ENCODE measurements around the gene PMAIP1.
"Not testable (repeated sequence)": the region's sequence is repeated elsewhere in the genome, so short reads cannot be mapped to it uniquely, and the experiment has no call there.

Gene PMAIP1

DNA sequence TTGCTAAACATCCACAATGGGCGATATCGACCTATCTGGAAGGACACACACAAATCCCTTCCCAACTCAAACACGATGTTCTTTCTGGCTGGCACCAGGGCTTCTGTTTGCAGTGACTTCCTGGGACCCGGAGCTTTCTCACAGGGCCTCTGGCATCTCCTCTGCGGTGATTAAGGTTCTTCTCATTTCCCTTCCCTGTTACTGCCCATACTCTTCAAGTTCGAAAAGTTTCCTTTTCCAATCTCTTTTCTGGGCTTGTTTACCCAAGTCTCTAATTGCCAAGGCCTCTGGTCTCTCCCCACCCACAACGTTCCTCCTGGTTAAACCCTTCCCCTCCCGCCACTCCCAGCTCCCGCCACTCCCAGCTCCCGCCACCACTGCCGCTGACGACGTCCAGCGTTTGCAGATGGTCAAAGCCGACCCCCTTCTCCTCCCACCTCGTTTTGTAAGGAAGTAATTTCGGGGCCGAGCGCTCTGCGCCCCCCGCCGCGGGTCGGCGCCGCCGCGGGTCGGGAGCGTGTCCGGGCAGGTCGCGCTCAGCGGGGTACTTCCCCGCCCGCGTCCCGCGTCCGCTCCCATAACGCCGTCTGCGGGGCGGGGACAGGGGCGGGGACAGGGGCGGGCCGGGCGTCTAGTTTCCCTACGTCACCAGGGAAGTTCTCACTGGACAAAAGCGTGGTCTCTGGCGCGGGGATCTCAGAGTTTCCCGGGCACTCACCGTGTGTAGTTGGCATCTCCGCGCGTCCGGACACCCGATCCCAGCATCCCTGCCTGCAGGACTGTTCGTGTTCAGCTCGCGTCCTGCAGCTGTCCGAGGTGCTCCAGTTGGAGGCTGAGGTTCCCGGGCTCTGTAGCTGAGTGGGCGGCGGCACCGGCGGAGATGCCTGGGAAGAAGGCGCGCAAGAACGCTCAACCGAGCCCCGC is at the start of gene PMAIP1:
PMAIP1 (plus strand) TSS at position 699 of the 924 bp plus-strand sequence; CDS start at position 881, 182 bp downstream.
- DNase-seq: peak; percentile 80

DNA sequence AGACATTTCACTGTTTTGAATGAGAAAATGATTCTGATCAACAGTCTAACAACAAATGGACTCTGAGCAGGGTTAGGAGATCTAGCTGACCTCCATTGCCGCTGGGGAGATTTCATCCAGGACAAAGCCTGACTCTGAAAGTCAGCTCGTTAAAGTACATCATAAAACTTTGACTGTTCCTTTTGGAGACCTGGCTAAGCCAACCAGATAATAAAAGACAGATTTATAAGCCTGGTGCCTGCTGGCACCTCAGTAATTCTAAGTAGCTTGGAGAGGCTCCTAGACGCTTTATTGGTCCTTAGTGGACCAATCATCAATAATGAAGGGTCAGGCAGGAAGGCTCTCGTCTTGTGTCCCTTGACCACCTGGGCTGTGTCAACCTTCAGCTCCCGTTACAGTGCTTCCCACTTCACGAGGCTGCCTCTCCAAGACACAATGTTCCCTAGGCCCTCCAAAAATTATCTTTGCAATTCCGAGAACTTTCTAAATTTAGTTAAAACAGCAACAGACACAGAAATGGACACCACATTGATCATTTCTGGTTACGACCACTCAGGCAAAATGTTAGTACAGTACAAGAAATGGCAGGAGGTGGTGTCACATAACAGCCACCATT is 47.9 kb upstream of the PMAIP1 start:
- no peak for DNase-seq

- DNase-seq: no peak
Measured at GRCh38 chr18:59852548-59852947, 47.2 kb upstream of the PMAIP1 start.

- no peak for DNase-seq
Measured at GRCh38 chr18:59853380-59853779, 46.4 kb upstream of the PMAIP1 start.

GRCh38 chr18:59853988-59854387 is 45.8 kb upstream of the PMAIP1 start:
- not testable (repeated sequence) for DNase-seq

DNA sequence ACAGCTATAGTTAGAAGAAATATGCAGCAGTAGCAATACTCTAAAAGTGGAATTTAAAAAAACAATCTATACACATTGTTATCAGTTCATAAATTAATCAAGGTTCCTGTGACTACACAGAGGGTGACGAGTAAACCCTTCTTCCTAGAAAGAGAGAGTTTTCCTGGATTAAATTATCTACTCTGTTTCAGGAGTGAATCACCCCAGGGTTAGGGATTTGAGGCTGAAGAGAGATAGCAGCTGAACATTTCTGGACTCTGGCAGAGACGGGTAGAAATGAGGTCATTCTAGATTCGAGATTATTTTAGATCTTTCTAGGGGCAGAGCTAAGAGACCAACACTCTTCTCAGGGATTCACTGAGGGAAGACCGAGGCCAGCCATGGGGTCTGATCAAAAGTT is 38.8 kb upstream of the PMAIP1 start:
- no peak for DNase-seq

DNA sequence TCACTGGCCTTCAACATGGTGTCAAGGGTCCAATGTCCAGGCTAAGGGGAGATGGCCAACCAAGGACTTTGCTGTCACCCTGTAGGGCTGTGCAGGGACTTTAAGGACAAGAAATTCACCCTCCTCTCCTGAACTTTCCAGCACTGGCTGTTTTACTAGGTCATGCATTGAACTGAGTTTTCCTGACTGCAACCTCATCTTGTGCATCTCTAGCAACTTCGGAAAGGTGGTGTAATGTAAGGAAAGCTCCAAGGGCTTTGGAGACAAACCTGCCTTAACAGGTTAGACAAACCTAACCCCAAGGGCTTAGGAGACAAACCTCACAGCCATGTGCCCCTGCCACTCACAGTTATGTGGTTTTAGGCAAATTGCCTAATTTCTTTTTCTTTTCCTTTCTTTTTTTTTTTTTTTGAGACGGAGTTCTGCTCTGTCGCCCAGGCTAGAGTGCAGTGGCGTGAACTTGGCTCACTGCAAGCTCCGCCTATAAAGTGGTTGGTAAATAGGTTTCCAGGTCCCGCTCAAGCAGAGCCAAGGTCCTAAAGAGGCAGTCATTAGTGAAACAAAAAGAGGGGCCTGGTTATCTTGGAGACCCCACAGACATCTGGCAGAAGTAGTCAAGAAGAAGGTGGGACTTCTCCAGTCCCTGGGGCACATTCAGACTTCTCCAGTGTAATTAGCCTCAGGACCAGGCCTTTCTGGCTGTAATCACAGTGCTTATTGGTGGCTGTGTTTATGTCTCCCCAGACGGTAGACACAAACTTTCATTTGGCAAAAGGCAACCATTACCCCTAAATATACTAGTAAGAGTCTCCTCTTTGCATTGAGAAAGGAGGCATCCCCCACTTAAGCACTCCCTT is 37.6 kb upstream of the PMAIP1 start:
- no peak for DNase-seq

- DNase-seq: no peak
Measured at GRCh38 chr18:59865241-59865986, 34.4 kb upstream of the PMAIP1 start.

GRCh38 chr18:59866551-59867269 is 33.1 kb upstream of the PMAIP1 start:
- no peak for DNase-seq

DNA sequence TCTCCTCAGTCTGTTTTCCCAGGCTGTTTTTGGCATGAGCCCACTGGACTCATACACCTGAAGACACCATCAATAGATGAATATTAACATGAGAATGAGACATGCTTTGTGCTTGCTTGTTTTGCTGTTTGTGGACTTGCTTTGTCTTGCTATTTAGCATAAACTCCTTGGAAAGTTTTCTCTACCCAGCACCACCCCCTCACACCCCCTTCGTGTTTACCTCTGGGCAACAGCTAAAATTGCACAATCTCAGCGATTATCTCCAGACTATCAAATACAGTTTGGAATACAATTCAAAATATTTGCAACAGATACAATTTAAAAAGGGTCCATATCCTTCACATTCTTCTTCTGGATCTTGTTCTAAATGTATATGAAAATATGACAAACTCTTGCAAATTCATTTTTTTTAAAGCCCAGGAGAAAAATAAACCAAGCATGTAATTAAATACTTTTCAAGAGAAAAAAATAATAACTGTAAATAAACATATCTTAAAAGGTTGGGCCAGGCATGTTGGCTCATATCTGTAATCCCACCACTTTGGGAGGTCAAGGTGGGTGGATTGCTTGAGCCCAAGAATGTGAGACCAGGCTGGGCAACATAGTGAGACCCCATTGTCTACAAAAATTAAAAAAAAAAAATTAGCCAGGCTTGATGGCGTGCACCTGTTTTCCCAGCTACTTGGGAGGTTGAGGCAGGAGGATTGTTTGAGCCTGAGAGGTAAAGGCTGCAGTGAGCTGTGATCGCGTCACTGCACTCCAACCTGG is 32.3 kb upstream of the PMAIP1 start:
- no peak for DNase-seq

DNA sequence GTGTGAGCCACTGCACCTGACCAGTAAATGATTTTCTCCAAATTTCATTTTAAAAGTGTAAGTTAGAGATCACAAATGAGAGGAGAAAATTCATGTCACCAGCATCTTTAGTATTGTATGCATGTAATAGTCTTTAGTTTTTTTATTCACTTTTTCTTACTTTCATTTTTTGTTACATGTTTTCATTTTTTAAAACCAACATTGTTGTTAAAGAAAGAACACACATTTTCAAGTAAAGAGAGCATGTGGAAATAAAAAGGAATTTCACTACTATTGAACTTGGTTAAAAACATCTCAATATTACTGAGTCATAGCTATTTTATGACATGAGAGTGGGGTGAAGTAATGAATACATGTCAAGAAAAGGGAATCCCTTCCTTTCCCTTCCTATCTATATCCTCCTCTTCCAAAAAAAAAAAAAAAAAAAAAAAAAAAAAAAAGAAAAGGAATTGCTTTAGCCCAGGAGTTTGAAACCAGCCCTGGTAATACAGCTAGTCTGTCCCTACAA is 29.1 kb upstream of the PMAIP1 start:
- no peak for DNase-seq

DNA sequence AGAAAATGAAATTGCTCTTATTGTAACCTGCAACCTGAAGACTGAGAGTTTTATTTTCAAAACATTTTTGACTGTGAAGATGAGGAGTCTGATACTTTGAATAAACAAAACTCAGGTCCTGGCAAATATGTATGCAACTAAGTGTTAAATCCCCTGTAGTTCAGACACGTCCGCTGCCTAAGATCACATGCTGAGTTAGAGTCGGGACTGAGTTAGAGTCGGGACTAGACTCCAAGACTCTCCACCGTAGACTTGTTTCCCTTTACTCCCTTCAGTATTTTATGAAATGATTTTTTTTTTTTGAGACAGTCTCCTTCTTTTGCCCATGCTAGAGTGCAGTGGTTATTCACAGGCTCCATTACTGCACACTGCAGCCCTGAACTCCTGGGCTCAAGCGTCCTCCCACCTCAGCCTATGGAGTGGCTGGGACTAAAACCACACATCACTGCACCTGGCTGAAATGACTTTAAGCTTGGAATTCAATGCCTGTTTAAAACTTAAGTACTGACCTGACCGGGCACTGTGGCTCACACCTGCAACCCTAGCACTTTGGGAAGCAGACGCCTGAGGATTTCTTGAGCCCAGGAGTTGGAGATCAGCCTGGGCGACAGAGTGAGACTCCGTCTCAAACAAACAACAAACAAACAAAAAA is 28.0 kb upstream of the PMAIP1 start:
- DNase-seq: no peak

DNA sequence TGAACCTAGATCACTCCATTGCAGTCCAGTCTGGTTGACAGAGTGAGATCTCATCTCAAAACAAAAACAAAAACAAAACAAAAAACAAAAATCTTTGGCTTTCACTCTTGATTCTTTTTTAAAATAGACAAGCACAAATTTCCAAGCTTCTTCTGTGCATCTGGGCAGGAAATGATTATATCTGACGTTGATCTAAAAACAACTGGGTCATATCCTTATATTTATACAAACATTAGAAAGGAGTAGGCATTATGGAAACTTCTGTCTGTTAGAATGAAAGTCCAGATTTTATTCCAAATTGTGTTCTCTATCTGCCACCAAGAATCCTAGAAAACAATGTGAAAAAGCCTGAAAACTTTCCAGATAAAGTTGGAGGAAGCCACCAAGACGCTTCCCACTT is 26.2 kb upstream of the PMAIP1 start:
- DNase-seq: no peak

DNA sequence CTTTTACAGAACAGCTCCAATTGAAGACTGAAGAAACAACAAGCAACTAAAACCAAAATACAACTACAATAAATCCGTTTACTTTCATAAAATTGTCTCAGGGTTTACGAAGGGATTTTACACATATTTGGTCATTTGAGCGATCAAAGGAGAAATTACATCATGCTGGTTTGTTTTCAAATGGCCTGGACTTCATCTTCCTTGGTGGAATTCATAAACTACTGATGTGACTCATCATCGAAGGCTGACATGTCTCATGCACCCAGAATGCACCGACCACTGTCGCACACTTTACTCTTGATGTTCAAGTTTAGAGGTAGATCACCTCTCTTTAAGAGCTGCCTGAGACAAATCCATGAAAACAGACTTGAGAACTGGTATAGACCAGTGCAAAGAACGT is 25.6 kb upstream of the PMAIP1 start:
- DNase-seq: no peak

- DNase-seq: no peak
Measured at GRCh38 chr18:59876310-59876626, 23.5 kb upstream of the PMAIP1 start.

- no peak for DNase-seq
Measured at GRCh38 chr18:59877361-59877760, 22.4 kb upstream of the PMAIP1 start.

GRCh38 chr18:59878644-59879043 is 21.2 kb upstream of the PMAIP1 start:
- no peak for DNase-seq

- DNase-seq: no peak
Measured at GRCh38 chr18:59881728-59882656, 17.8 kb upstream of the PMAIP1 start.

DNA sequence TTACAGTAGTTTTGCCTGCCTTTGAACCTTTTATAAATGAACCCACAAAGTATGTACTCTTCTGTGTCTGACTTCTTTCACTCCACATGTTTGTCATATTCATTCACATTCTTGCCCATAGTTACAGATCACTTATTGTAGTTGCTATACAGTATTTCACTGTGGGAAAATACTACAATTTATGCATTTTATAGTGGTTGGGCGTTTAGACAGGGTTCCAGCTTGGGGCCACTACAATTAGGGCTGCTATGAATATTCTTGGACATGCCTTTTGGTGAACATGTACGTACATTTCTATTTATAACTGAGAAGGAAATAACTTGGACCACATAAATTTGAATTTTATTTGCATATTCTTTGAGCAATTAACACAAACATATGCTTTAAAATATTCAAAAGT is 15.4 kb upstream of the PMAIP1 start:
- no peak for DNase-seq

Data from activated effector memory CD4-positive, alpha-beta T cell treated with Interleukin-2 at 50 U/mL for 16 hours (primary cell).